SK-N-SH treated with all-trans-retinoic acid at 6 μM for 48 hours (cell line): Measurements from ENCODE around the gene CEMP1.

Experiments
- BACH2 ChIP-seq: fragments of 250-450 bp; sonication (Bioruptor Pico); IDR thresholded peaks from 2 replicates; pipeline ENCODE4 v1.9.0; 2021; ENCODE audit warnings: mild to moderate bottlenecking, borderline replicate concordance
- TCF4 ChIP-seq: fragments of 250-450 bp; sonication (Bioruptor Pico); IDR thresholded peaks from 2 replicates; pipeline ENCODE4 v1.8.0; 2021; ENCODE audit warnings: mild to moderate bottlenecking, moderate library complexity, borderline replicate concordance

- TF ChIP-seq TCF4, result no peak
- TF ChIP-seq BACH2 (CRISPR knock-in tag), result no peak
These were observed 31.2 kb downstream of the CEMP1 start for GRCh38 chr16:2499890-2500429.
